HepG2 (cell line): ENCODE data around the gene CYP4F22. TPM values are rescaled to one million over a fixed set of nuclear protein-coding genes. Genes with fewer than 3 reads are reported as not detected.

ENCODE experiments used
- CSRNP1 ChIP-seq: sonication (generic); formaldehyde crosslinking; IDR thresholded peaks from 2 replicates; pipeline ENCODE4 v1.8.1; 2023; ENCODE audit warnings: mild to moderate bottlenecking, missing genetic modification reagents
- HHEX ChIP-seq: IDR thresholded peaks from 2 replicates; pipeline ENCODE4 v1.6.1; 2016; ENCODE audit warnings: control low read depth
- HNF4G ChIP-seq, 2 experiments: sonication (generic) in 1 of 2; formaldehyde crosslinking in 1 of 2; IDR thresholded peaks; 2 replicates each; pipeline versions ENCODE4 v1.4.0 to v1.6.1; 2011 to 2020; ENCODE audit warnings: borderline replicate concordance in 2 of 2, low read depth in 2 of 2, mild to moderate bottlenecking in 2 of 2, low read length in 1 of 2, missing genetic modification reagents in 1 of 2, moderate library complexity in 1 of 2
- HNRNPK ChIP-seq: fragments of 200-400 bp; formaldehyde crosslinking; IDR thresholded peaks from 2 replicates; pipeline ENCODE4 v1.6.1; 2018; ENCODE audit warnings: low read length, low read depth, moderate library complexity, mild to moderate bottlenecking; ENCODE audit not compliant: poor library complexity, severe bottlenecking
- KMT2B ChIP-seq: IDR thresholded peaks from 2 replicates; pipeline ENCODE4 v1.6.1; 2016; ENCODE audit warnings: missing genetic modification reagents, missing compliant biosample characterization
- ZBTB40 ChIP-seq, 2 experiments: fragments of 450-650 bp in 1 of 2; sonication (generic) in 1 of 2; formaldehyde crosslinking in 1 of 2; IDR thresholded peaks; 2 replicates each; pipeline versions ENCODE4 v1.6.1 to v1.8.0; 2016 to 2022; ENCODE audit warnings: antibody characterized with exemption in 1 of 2, mild to moderate bottlenecking in 1 of 2, missing genetic modification reagents in 1 of 2
- ZFX ChIP-seq: sonication (generic); formaldehyde crosslinking; IDR thresholded peaks from 2 replicates; pipeline ENCODE4 v1.4.0; 2020; ENCODE audit warnings: mild to moderate bottlenecking, low read depth, missing genetic modification reagents, moderate library complexity
- ZNF292 ChIP-seq: sonication (generic); formaldehyde crosslinking; IDR thresholded peaks from 2 replicates; pipeline ENCODE4 v1.8.1; 2022; ENCODE audit warnings: mild to moderate bottlenecking, low read depth, missing genetic modification reagents, borderline replicate concordance
- ZNF572 ChIP-seq: sonication (generic); formaldehyde crosslinking; IDR thresholded peaks from 2 replicates; pipeline ENCODE4 v1.5.1; 2020; ENCODE audit warnings: mild to moderate bottlenecking, missing genetic modification reagents
- ZNF776 ChIP-seq: sonication (generic); formaldehyde crosslinking; IDR thresholded peaks from 2 replicates; pipeline ENCODE4 v1.4.0; 2020; ENCODE audit warnings: mild to moderate bottlenecking, missing genetic modification reagents
- polyA plus RNA-seq, 8 experiments: library from polyadenylated mRNA; depleted of rRNA in 3 of 8; stranded (reverse) in 7 of 8; unstranded in 1 of 8; fragments of >200 nt; fragmentation: Illumina TruSeq in 4 of 8; extraction: Trizol in 4 of 8; gene quantifications; 2 replicates each; pipeline versions ENCODE4 v1.2.1 to v1.2.3, GENCODE V29; 2011 to 2016; ENCODE audit warnings: low read depth in 4 of 8, missing spikeins in 1 of 8, mixed read lengths in 1 of 8; ENCODE audit not compliant: insufficient read depth in 1 of 8
- total RNA-seq, 5 experiments: library from RNA; depleted of rRNA; stranded (reverse); fragments of >200 nt; fragmentation: Illumina TruSeq; extraction: Trizol; gene quantifications; 2 replicates each; pipeline ENCODE4 v1.2.3, GENCODE V29; 2016; ENCODE audit warnings: low read depth in 1 of 5
- TF ChIP-seq, protein P1 (sequence below): sonication (generic); formaldehyde crosslinking; IDR thresholded peaks from 2 replicates; pipeline ENCODE4; 2020; ENCODE audit warnings: missing genetic modification reagents, mild to moderate bottlenecking, borderline replicate concordance
- TF ChIP-seq, protein P2 (sequence below): sonication (generic); formaldehyde crosslinking; IDR thresholded peaks from 2 replicates; pipeline ENCODE4 v1.9.0; 2022; ENCODE audit warnings: missing genetic modification reagents, mild to moderate bottlenecking, borderline replicate concordance

The CYP4F22 gene
- total and polyA plus RNA-seq, 2 of the 13 experiments (the other 11 are each of a cell fraction or from before 2014, with no cell fraction given), result 0.05 TPM; not detected in 1

DNA sequence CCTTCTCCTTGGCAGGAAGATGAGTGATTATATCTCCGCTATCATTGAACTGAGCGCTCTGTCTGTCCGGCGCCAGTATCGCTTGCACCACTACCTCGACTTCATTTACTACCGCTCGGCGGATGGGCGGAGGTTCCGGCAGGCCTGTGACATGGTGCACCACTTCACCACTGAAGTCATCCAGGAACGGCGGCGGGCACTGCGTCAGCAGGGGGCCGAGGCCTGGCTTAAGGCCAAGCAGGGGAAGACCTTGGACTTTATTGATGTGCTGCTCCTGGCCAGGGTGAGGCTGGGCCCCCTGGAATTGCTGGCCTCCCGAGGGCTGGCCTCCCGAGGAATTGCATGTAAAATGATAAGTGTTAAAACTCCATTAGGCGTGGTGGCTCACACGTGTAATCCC is 32.1 kb downstream of the CYP4F22 start (continued):
- TF ChIP-seq ZBTB40 (IDR thresholded peaks at IDR 0.05) (no peak), ZBTB40 (CRISPR knock-in tag; IDR thresholded peaks at IDR 0.05) (0 out of 2 replicates have a peak, but pooled peaks have one; percentile 31), HNF4G (IDR thresholded peaks at IDR 0.05; ENCODE audit: borderline replicate concordance, low read depth, low read length) (peak; percentile 47; the same call in 1 of the 2 replicates), HNF4G (CRISPR knock-in tag; IDR thresholded peaks at IDR 0.05; ENCODE audit: borderline replicate concordance, low read depth) (no peak), KMT2B (CRISPR knock-in tag) (no peak), ZNF572 (CRISPR knock-in tag) (no peak), ZFX (peak; percentile 22; the same call in 1 of the 2 replicates), ZNF292 (CRISPR knock-in tag) (no peak), ZNF776 (no peak), HHEX (CRISPR knock-in tag) (no peak), HNRNPK (no peak), CSRNP1 (CRISPR knock-in tag) (no peak)
- TF ChIP-seq, protein P1, sequence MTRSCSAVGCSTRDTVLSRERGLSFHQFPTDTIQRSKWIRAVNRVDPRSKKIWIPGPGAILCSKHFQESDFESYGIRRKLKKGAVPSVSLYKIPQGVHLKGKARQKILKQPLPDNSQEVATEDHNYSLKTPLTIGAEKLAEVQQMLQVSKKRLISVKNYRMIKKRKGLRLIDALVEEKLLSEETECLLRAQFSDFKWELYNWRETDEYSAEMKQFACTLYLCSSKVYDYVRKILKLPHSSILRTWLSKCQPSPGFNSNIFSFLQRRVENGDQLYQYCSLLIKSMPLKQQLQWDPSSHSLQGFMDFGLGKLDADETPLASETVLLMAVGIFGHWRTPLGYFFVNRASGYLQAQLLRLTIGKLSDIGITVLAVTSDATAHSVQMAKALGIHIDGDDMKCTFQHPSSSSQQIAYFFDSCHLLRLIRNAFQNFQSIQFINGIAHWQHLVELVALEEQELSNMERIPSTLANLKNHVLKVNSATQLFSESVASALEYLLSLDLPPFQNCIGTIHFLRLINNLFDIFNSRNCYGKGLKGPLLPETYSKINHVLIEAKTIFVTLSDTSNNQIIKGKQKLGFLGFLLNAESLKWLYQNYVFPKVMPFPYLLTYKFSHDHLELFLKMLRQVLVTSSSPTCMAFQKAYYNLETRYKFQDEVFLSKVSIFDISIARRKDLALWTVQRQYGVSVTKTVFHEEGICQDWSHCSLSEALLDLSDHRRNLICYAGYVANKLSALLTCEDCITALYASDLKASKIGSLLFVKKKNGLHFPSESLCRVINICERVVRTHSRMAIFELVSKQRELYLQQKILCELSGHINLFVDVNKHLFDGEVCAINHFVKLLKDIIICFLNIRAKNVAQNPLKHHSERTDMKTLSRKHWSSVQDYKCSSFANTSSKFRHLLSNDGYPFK (CRISPR knock-in tag), result 0 out of 2 replicates have a peak, but pooled peaks have one; percentile 16
- TF ChIP-seq, protein P2, sequence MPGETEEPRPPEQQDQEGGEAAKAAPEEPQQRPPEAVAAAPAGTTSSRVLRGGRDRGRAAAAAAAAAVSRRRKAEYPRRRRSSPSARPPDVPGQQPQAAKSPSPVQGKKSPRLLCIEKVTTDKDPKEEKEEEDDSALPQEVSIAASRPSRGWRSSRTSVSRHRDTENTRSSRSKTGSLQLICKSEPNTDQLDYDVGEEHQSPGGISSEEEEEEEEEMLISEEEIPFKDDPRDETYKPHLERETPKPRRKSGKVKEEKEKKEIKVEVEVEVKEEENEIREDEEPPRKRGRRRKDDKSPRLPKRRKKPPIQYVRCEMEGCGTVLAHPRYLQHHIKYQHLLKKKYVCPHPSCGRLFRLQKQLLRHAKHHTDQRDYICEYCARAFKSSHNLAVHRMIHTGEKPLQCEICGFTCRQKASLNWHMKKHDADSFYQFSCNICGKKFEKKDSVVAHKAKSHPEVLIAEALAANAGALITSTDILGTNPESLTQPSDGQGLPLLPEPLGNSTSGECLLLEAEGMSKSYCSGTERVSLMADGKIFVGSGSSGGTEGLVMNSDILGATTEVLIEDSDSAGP (CRISPR knock-in tag), result peak; percentile 37; the same call in 1 of the 2 replicates
